NCI-H146 (cell line): ENCODE data around the gene GAA.

Experiments
- DNase-seq: peaks from one replicate; lab custom pipeline; 2025; lab: John Stamatoyannopoulos, UW

The GAA gene

GRCh38 chr17:80104321-80104955 is 3.1 kb downstream of the GAA start:
- DNase-seq: peak; percentile 80

GRCh38 chr17:80104956-80105375 is 3.6 kb downstream of the GAA start:
- no peak for DNase-seq

- peak; percentile 39 for DNase-seq
Observed at GRCh38 chr17:80105762-80106161, 4.4 kb downstream of the GAA start.

- DNase-seq: no peak
Observed at GRCh38 chr17:80106176-80106575, 4.8 kb downstream of the GAA start.

GRCh38 chr17:80106751-80107150 is 5.4 kb downstream of the GAA start:
- no peak for DNase-seq

- no peak for DNase-seq
Observed at GRCh38 chr17:80107231-80108021, 6.0 kb downstream of the GAA start.

GRCh38 chr17:80108036-80108971 is 6.9 kb downstream of the GAA start:
- no peak for DNase-seq

GRCh38 chr17:80109066-80109660 is 7.8 kb downstream of the GAA start:
- DNase-seq: no peak

- no peak for DNase-seq
Observed at GRCh38 chr17:80109713-80110446, 8.5 kb downstream of the GAA start.

- DNase-seq: no peak
Observed at GRCh38 chr17:80110447-80110812, 9.0 kb downstream of the GAA start.

GRCh38 chr17:80110927-80111701 is 9.7 kb downstream of the GAA start:
- no peak for DNase-seq

GRCh38 chr17:80111702-80112470 is 10.5 kb downstream of the GAA start:
- no peak for DNase-seq

- DNase-seq: no peak
Observed at GRCh38 chr17:80112471-80113032, 11.2 kb downstream of the GAA start.

- DNase-seq: no peak
Observed at GRCh38 chr17:80113033-80113484, 11.7 kb downstream of the GAA start.

GRCh38 chr17:80114758-80115157 is 13.4 kb downstream of the GAA start:
- DNase-seq: no peak

GRCh38 chr17:80115159-80115558 is 13.8 kb downstream of the GAA start:
- no peak for DNase-seq

- DNase-seq: no peak
Observed at GRCh38 chr17:80116276-80116920, 15.0 kb downstream of the GAA start.

GRCh38 chr17:80116921-80117380 is 15.6 kb downstream of the GAA start:
- DNase-seq: no peak
